Muscle of arm (tissue), 12 donors: ENCODE data around the gene SELE. TPM values are rescaled to one million over a fixed set of nuclear protein-coding genes. Genes with fewer than 3 reads are reported as not detected.
"Not testable (repeated sequence)": the region's sequence is repeated elsewhere in the genome, so short reads cannot be mapped to it uniquely, and the experiment has no call there.

Experiments
- DNase-seq: peaks from one replicate; pipeline ENCODE4 v3.0.0-alpha.2; 2013
- polyA plus RNA-seq, 12 donors: library from polyadenylated mRNA; unstranded; fragments of 120-200 nt; gene quantifications; one replicate each; pipeline ENCODE4 v1.2.1, GENCODE V29; 2013; ENCODE audit not compliant: insufficient read length in 12 of 12

Gene SELE
- polyA plus RNA-seq, 12 donors = 0.93 to 7.4 (median 1.2) TPM; not detected in 2

DNA sequence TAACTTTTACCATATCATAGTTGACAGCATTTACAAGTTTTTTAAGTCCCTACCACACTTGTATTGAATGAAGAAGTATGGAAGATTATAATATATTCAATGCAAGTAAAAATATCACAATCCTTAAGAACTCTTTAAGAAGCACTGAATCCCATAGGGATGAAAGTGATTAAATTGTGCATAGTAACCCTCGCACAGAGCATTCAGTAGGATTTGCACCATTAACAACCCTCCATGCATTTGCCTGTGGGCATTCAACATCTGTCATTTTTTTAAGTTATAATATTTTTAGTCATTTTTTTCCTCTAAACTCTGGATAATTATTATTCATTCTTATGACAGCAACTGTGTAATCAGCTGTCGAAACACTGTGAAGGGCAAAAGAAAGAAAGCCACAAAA is 10.1 kb downstream of the SELE start:
- no peak for DNase-seq

DNA sequence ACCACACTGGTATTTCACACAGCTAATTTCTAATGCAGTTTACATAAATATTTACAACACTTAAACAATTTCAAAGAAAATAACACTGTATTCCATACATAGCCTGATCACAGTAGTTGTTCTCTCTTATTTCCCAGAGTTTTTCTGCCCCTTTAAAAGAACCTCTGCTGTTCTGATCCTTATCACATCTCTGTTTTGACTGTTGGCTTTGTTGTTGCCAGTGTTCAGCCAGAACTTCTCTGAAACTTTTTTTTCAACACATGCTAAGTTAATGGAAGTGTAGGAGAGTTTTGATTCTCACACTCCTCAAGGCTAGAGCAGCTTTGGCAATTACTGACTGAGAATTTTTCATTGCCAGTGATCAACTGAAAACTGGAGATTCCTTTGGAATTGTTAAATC is 11.1 kb downstream of the SELE start:
- DNase-seq = no peak

DNA sequence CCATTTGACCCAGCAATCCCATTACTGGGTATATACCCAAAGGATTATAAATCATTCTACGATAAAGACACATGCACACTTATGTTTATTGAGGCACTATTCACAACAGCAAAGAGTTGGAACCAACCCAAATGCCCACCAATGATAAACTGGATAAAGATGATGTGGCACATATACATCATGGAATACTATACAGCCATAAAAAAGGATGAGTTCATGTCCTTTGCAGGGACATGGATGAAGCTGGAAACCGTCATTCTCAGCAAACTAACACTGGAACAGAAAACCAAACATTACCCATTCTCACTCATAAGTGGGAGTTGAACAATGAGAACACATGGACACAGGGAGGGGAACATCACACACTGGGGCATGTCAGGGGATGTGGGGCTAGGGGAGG is 18.8 kb downstream of the SELE start:
- not testable (repeated sequence) for DNase-seq

DNA sequence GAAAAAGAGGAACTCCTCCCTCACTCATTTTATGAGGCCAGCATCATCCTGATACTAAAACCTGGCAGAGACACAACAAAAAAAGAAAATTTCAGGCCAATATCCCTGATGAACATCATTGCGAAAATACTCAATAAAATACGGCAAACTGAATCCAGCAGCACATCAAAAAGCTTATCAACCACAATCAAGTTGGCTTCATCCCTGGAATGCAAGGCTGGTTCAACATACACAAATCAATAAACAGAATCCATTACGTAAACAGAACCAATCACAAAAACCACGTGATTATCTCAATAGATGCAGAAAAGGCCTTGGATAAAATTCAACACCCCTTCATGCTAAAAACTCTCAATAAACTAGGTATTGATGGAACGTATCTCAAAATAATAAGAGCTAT is 20.8 kb downstream of the SELE start:
- not testable (repeated sequence) for DNase-seq

DNA sequence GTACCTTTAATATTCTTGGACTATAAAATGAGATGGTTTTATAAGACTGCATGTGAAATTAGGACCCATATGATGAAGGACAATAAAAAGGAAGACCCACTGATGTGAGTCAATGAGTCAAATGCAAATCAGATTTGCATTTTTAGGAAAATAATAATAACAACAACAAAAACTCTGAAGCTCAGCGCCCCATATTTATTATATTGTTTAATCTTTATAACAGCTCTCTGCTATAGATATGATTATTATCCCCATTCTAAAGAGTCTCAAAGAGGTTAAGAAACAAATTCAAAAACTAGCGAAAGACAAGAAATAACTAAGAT is 21.6 kb downstream of the SELE start:
- DNase-seq = no peak

DNA sequence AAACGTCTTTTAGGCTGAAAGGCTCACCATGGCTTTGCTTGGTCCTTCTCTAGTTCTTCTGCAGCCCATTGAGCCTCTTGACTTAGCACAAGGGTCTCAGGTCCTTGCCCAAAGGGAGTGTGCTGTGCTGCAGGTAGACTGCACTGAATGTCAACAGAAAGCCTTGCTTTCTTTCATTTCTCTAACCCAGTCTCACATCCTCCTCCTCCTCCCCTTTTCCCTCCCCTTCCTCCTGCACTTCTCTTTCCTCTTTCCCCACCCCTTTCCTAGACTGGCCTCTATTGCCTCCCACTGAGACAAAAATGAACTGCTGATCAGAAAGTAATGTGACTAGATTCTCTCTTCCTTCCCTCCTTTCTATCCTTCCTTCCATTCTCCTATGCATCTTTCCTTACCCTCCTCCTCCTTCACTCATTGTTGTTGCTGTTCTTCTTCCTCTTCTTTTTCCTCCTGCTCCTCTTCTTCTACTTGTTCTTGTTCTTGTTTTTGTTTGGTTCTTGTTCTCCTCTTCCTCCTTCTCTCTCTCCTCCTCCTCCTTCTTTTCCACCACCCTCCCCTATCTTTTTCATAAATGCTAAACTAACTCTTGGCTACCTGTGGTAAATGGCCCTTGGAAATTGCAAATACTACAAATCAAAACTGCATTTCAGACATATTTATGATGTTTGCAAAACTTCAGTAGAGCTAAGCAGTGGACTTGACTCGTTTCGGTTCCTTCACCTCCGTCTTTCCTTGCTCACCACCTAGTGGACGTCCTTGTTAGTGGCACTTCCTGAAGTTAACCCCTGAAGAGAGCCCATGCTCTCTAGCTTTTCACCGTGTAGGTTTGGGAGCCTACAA is 22.2 kb downstream of the SELE start, which contains the start of gene SELL:
Gene SELL, minus strand, starts transcription at position 152 of the 840 bp plus-strand sequence. Its CDS starts 122 bp downstream, at position 30.
- DNase-seq = peak; percentile 57

DNA sequence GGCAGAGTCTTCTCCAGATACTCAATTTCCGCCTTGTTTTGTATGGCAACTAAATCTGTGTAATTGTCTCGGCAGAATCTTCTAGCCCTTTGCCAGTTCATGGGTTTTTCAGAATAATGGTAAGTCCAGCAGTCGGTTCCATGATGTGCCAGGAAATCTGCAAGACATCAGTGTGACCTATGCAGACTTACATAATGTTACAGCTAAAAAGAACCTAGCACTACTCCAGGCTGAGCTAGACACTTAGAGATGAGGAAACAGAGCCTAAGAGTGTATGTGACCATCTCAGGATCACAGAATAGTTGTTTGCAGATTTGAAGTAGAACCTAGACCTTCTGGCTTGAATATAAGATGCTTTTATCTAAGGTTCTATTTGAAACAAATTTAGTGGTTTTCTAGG is 25.2 kb downstream of the SELE start:
- no peak for DNase-seq

DNA sequence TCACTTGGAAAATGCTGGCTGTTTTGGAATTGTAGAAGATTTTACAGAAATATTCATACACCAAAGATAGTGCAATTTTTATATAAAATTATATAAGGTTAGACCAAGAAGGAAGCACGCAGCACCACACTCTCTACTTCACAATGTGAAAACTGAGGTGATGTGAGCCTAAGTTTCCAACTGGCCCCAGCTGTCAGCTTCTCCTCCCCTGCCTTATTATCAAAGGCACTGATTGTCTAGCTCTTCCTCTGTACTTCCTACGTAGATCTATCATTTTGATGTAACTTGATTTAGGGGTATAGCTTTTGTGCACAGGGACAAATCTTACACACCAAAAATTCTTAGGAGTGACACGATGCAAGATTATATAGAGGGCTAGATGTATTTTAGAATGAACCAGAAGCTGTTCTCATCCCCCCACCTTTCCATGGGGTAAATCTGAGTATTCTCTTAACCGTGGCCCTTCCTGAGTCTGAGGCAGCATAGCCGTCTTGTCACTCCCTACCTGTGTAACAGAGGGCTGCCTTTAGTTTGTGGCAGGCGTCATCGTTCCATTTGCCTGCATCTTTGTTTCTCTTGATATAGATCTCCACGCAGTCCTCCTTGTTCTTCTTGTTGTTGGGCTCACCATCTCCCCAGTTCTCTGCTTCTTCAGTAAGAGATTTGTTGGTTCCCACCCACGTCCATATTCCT is 25.8 kb downstream of the SELE start:
- DNase-seq = no peak

DNA sequence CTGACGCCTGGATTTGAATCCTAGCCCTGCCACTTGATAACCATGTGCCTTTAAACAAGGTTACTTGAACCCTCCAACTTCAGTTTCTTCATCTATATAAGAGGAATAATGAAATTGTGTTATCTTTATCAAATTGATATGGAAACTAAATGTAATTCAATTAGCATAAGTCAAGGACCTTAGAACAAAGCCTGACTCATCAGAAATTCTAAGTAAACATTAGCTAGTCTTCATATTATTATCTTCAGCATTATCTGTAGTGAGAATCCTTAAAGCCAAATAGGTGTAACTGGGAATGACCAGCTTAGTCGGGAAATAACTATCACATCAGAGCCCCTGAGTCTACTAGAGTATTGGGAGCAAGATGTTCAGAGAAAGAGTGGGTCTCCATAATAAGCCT is 29.1 kb downstream of the SELE start:
- no peak for DNase-seq

DNA sequence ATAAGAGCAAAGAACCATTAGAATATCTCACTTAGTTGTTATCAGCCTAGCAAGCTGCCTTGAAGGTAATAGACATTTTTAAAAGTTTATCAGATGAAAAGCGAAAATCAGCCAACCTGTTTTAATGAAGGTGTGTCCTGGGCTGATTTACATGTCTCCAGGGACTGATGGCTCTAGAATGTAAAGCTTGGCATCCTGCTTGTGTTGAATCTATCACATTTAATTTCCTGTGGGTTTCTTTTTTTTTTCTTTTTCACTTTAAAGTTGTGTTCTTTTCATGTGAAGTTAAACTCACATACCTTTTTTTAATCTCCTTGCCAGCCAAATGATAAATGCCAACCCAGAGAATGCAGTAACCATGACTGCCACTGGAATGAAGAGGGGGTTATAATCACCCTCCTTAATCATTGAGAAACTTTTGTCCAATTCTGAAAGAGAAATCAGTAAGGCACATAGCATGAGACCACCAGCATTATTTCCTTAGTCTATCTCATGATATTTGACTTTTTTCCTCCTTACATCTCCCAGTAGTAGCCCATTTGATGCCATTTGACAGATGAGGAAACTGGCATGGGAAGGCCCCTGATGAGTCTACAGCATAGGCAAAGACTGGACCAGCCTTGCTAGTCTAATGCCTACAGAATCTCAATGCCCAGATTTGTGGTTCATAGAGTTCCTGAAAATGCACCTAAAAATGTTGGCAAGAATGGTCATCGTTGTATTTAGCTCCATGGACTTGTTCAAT is 32.4 kb downstream of the SELE start:
- no peak for DNase-seq

DNA sequence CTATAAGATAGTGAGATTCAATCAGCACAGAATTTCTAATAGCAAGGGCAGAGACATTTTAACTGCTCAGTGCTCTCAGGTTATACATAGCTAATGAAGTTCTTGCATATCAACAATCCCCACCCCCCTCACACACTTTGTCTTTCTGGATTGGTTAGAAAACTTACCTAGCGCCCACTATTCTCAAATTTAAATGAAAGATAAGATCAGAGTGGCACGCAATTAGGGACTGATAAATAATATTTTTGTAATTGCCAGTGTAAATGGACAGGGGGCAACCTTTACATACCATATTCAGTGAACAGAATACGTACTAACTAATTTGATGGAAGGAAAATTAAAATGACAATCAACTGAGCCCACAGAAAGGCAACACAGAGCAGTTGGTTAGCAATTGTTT is 34.2 kb downstream of the SELE start:
- DNase-seq = no peak

DNA sequence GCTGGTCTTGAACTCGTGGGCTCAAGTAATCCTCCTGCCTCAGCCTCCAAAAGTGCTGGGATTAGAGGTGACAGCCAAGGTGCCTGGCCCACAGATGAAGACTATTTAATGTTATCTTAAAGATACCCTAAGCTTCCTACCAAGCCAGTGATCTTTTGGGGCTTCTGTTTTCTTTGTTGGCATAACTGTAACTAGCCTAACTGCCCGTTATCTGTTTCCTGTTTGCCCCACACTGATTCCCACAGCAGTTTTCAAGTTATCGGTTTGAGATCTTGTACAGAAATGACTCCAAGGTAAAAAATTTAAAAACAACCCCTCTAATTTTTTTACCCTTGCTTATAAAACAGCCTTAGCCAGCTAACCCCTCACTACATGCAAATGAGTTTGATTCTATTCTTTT is 34.9 kb downstream of the SELE start:
- DNase-seq = no peak

DNA sequence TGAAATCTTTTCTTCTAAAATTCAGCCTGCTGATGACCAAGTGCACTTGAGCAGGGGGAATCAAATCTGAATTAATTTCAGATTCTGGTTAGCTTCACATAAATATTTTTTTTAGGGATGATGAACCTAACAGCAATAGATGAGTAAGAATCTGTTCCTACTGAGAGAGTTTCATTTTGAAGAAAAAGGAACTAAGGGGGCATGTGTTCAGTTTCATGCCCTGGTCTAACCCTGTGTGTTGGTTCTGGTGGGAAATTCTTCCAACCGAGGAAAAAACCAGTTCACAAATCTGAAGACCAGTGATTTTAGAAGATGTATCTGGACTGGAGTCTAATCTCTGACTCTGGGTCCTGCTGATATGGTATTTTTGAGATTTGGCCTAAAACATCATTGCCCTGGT is 36.1 kb downstream of the SELE start:
- no peak for DNase-seq

DNA sequence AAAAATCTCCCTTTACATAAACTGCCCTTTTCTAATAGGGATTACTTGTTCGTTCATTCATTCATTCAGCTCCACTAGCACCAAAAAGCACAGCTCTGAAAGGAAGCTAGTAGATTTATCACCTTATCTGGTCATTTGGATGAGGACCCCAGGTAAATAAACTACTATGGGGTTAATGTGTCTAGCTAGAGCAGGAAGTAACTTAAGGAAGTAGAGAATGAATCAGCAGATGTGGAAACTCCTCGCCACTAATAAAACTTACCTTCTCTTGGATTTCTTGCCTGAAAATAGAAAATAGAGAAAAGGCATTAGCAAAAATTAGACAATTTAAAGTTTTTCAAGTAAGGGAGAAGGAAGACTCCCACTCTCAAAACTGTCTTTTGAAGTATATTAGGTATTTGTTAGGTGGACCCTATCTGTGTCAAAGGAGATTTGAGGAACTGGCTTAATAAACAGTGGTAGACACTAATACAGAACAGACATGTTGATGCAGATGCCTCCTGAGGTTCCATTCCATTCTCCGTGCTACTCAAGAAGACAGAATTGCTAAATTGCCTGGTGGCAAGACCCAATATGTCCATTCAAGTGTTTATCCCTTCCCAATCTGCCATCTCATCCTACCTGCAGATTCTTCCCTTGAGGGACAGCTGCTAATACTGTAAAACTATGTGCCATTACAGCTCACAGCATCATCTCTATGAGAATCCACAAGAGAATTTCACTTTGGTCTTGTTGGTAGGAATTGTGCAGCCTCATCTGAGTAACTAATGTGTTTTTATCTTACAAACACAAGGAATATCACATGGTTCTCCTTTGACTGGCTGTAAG is 37.4 kb downstream of the SELE start:
- no peak for DNase-seq

DNA sequence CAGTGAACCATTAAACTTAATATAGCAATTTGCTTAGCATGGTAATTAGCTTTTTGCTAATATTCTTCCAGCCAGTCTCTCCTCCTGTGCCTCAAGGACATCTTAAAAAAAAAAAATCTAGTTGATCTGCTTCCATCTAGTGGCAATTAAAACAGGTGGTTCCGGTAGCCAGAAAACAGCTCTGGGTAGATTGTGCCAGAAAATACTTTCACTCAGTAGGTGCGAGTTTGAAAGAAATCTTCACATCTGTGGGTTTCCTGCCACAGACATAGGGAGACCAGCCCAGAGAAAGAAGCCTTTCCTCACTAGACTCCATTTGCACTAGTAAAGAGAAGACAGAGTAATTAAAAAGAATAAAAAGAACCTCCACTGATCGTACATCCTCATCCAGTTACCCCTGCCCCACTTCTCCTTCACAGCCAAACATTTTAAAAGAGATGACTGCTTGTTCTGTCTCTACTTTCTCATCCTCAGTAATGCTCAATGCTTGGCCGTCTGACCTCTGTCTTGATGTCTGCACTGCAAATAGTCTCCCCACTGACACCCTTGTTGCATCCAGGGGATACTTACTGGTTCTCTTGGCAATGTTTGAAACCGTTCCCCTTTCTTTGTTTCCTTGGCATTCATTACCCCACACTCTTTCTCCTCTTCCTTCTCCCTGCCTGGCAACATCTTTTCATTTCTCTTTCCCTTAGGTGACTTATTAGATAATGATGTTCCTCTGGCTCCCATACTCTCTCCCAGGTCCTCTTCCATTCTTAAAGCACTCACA is 39.4 kb downstream of the SELE start:
- DNase-seq = no peak

DNA sequence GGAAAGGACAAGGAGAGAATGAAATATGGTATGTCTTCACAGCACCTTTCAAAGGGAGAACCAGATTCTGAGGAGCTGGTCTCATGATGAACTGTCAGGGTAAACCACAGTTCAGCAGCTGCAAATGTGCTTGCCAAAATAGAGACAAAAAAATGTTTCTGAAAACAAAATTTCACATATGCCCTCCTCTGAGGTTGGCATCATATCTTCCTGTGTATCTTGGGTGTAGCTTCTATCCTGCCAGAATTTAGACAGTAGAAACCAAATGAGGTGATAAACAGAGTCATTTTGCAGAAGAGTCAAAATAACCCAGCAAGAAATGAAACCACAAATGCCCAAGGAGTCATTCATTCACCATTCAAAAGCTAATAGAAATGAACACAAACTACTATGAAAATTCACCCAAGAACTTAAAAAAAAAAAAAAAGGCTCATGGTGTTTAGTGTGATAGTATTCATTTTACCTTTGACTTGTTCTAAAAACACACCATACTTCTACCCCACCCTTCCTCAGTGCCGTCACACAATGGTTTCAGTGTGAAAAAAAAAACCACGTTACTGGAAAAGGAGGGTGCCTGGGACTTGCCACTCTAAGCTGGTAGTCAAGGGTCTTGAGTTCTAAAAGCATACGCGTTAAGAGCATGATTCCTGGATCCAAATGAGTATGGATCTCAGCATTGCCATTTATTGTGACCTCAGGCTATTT is 41.0 kb downstream of the SELE start:
- DNase-seq = no peak

DNA sequence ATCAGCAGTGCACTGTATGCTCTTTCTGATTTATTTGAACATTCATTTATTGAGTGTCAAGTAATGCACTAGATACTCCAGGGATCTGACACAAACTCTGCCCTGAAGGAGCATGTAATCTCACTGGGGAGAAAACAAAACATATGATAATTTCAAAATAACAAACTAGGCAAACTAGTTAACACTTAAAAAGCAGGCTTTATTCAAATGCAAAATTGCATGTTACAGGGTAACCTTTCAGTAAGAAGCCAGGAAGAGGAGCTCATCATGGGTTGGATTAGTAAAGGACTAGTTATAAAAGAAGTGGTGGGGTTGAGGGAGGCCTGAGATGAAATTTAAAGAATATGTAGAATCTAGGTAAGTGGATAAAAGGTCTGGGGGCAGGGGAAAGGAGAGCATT is 43.4 kb downstream of the SELE start:
- no peak for DNase-seq

DNA sequence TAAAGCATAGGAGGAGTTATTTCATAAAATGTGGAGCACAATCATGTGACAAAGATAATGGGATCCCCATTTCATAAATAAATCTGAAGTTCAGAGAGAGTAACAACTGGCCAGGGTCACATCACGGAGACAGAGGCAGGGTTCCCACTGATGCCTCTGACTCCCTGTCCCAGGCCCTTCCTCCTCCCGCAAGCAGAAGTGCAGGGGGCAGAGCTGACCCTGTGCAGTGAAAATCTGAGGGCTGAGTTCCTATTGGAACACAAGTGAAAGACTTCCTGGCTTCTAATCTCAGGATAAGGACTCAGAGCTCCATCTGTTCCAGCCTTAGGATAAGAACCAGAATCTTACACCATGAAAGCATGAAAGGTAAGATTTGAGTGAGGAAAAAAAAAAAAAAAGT is 44.5 kb downstream of the SELE start:
- no peak for DNase-seq

DNA sequence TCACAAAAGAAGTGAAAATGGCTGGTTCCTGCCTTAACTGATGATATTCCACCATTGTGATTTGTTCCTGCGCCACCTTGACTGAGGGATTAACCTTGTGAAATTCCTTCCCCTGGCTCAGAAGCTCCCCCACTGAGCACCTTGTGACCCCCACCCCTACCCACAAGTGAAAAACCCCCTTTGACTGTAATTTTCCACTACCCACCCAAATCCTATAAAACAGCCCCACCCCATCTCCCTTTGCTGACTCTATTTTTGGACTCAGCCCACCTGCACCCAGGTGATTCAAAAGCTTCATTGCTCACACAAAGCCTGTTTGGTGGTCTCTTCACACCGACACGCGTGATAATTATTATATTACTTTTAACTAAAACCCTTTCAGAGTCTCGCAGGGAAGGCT is 45.5 kb downstream of the SELE start:
- not testable (repeated sequence) for DNase-seq

DNA sequence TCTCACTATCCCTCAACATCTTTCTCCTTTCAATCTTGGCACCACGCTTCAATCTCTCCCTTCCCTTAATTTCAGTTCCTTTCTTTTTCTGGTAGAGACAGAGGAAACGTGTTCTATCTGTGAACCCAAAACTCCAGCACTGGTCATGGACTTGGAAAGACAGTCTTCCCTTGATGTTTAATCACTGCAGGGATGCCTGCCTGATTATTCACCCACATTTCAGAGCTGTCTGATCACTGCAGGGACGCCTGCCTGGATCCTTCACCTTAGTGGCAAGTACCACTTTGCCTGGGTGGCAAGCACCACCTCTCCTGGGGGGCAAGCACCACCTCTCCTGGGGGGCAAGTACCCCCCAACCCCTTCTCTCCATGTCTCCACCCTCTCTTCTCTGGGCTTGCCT is 50.2 kb downstream of the SELE start:
- no peak for DNase-seq
